CD8-positive, alpha-beta memory T cell (primary cell): ENCODE data around the gene KRTAP4-9. TPM values are rescaled to one million over a fixed set of nuclear protein-coding genes. Genes with fewer than 3 reads are reported as not detected.
A peak's percentile ranks its signal among the peaks of the same experiment; 100 is the strongest.
"Not testable (repeated sequence)": the region's sequence is repeated elsewhere in the genome, so short reads cannot be mapped to it uniquely, and the experiment has no call there.

Experiments
- CTCF ChIA-PET: fragments of 350-600 bp; sonication (Branson Sonifier 250); formaldehyde crosslinking; loops from one replicate; lab custom pipeline; 2021; ENCODE audit warnings: antibody characterized with exemption; lab: Charles Lee
- POLR2A ChIA-PET: fragments of 350-600 bp; sonication (Branson Sonifier 250); formaldehyde crosslinking; loops from one replicate; lab custom pipeline; 2021; ENCODE audit warnings: antibody characterized with exemption; lab: Charles Lee
- DNase-seq, 5 donors: peaks; one replicate each; pipeline versions ENCODE4 v3.0.0 to v3.0.0-alpha.2; 2020 to 2022; ENCODE audit warnings: mixed read lengths in 1 of 5
- H3K27ac ChIP-seq: one replicate; pipeline ENCODE4 v1.7.0; 2013; ENCODE audit warnings: low read depth, mild to moderate bottlenecking, low read length, moderate library complexity
- H3K27me3 ChIP-seq: 2 replicates; pipeline ENCODE4 v1.7.0; 2013; ENCODE audit warnings: low read length, mild to moderate bottlenecking; ENCODE audit not compliant: insufficient read depth, poor library complexity, severe bottlenecking
- H3K36me3 ChIP-seq: 2 replicates; pipeline ENCODE4 v1.7.0; 2013; ENCODE audit warnings: mild to moderate bottlenecking, low read length, moderate library complexity; ENCODE audit not compliant: insufficient read depth
- H3K4me1 ChIP-seq: 2 replicates; pipeline ENCODE4 v1.7.0; 2013; ENCODE audit warnings: mild to moderate bottlenecking, low read length, moderate library complexity; ENCODE audit not compliant: insufficient read depth
- H3K4me3 ChIP-seq: 2 replicates; pipeline ENCODE4 v1.7.0; 2013; ENCODE audit warnings: mild to moderate bottlenecking, low read length
- H3K9me3 ChIP-seq: 2 replicates; pipeline ENCODE4 v1.7.0; 2013; ENCODE audit warnings: mild to moderate bottlenecking, low read length
- H3K27ac Mint-ChIP-seq, 8 donors: one replicate each; pipeline ENCODE4 v1.8.0; 2020 to 2021; ENCODE audit warnings: mixed read lengths in 8 of 8, mild to moderate bottlenecking in 6 of 8, inconsistent platforms in 3 of 8, moderate library complexity in 3 of 8
- H3K27me3 Mint-ChIP-seq, 2 donors: one replicate each; pipeline ENCODE4 v1.8.0; 2020 to 2021; ENCODE audit warnings: mixed read lengths in 2 of 2, mild to moderate bottlenecking in 1 of 2, moderate library complexity in 1 of 2
- H3K36me3 Mint-ChIP-seq, 3 donors: one replicate each; pipeline ENCODE4 v1.8.0; 2020 to 2021; ENCODE audit warnings: mixed read lengths in 3 of 3, inconsistent platforms in 1 of 3, mild to moderate bottlenecking in 1 of 3
- H3K4me1 Mint-ChIP-seq, 3 donors: one replicate each; pipeline ENCODE4 v1.8.0; 2020 to 2021; ENCODE audit warnings: mixed read lengths in 3 of 3, inconsistent platforms in 1 of 3, mild to moderate bottlenecking in 1 of 3
- H3K4me3 Mint-ChIP-seq, 7 donors: one replicate each; pipeline ENCODE4 v1.8.0; 2020 to 2021; ENCODE audit warnings: mixed read lengths in 7 of 7, mild to moderate bottlenecking in 6 of 7, moderate library complexity in 4 of 7, inconsistent platforms in 2 of 7
- H3K9me3 Mint-ChIP-seq, 5 donors: one replicate each; pipeline ENCODE4 v1.8.0; 2020 to 2022; ENCODE audit warnings: mixed read lengths in 5 of 5, mild to moderate bottlenecking in 3 of 5, moderate library complexity in 2 of 5, inconsistent platforms in 1 of 5
- polyA plus RNA-seq: library from polyadenylated mRNA; unstranded; fragments of 300-500 nt; fragmentation: Illumina TruSeq; gene quantifications from one replicate; pipeline ENCODE4 v1.2.3, GENCODE V29; 2021
- total RNA-seq, 2 experiments: library from RNA; stranded (reverse); gene quantifications; one replicate each; pipeline ENCODE4 v1.2.3, GENCODE V29; 2021

The KRTAP4-9 gene
- total and polyA plus RNA-seq, 3 experiments from 2014 or later: not detected

DNA sequence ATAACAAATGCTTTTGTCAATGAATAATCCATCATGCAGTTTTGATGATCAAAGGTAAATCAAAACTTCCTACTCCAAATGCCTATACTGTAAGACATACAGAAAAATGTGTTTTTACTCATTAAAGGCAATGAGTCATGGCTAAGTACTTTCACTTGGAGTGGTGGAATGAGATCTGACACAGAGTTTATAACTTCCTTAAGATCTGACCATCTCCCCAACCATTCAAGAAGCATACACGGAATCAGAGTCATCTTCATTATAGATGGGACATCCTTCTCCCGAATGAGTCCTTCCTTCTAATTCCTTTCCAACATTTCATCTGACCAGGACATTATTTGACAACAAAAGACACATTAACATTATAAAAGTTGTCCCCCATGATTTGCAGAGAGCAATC is 21.8 kb upstream of the KRTAP4-9 start:
- H3K4me3 Mint-ChIP-seq, CTCF ChIA-PET, H3K9me3 ChIP-seq, H3K4me1 Mint-ChIP-seq, H3K4me1 ChIP-seq, DNase-seq, H3K4me3 ChIP-seq, H3K27ac Mint-ChIP-seq, H3K9me3 Mint-ChIP-seq, H3K27ac ChIP-seq, H3K36me3 Mint-ChIP-seq, H3K36me3 ChIP-seq, H3K27me3 ChIP-seq: not testable (repeated sequence)
- peaks cover 11 to 30% of the 10 kb centered on the region in 2 donors for H3K27me3 Mint-ChIP-seq
- POLR2A ChIA-PET: interaction anchor here (0.6 kb wide), 1 partner anchor 35 kb away, joined by 3 read pairs; the partner anchor contains the start of gene KRTAP4-11

DNA sequence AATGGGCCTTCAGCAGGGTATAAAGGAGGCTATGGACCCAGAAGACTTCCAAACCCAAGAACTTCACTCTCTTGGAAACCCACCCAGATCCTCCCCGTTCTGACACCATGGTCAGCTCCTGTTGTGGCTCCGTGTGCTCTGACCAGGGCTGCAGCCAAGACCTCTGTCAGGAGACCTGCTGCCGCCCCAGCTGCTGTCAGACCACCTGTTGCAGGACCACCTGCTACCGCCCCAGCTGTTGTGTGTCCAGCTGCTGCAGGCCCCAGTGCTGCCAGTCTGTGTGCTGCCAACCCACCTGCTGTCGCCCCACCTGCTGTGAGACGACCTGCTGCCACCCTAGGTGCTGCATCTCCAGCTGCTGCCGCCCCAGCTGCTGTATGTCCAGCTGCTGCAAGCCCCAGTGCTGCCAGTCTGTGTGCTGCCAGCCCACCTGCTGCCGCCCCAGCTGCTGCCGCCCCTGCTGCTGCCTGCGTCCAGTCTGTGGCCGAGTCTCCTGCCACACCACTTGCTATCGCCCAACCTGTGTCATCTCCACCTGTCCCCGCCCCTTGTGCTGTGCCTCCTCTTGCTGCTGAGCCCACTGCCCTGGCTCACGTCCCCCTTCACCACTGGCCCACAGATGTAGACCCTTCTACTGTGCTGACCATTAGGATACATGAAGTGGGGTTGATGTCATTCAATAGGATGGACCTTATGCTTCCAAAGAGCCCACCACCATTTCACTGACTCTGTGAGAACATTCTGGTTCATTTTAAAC is 20.9 kb upstream of the KRTAP4-9 start, which contains the start of gene KRTAP4-7:
TSS of gene KRTAP4-7 (plus strand) at position 51 of the 757 bp plus-strand sequence. CDS start at position 108, 57 bp downstream.
- peaks cover 12 to 28% of the 10 kb centered on the region in 2 donors for H3K27me3 Mint-ChIP-seq
- peak within 1 kb of the TSS in 1 of 8 donors; percentile 86 for H3K27ac Mint-ChIP-seq
- not testable (repeated sequence) for H3K27ac ChIP-seq

DNA sequence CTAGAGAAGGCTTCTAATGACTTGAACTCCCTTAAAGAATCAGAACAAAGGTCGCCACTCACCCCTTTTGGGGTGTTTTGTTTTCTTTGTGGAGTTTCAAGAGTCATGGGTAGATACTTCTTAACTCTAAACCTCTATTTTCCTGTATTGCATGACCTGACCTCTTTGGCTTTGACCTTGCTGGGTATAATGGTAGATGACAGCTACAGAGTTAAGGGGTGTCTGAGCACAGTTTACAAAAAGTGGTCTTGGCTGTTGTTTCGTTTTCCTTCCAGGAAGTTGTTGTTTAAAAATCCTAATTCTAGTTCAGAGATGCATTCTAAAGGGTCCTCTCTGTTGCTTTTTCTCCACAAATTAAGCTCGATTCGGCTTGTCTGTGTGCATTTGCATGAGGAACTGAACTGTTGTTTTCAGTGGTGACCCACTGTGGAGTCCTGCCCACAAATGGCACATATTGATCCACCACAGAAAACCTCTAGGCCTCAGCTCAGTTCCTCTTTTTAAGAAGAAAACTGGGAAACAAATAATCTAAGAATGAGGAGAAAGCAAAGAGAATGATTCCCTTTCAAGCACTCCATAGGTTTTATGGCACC is 16.3 kb upstream of the KRTAP4-9 start:
- H3K27ac Mint-ChIP-seq, H3K27me3 ChIP-seq, H3K36me3 Mint-ChIP-seq, CTCF ChIA-PET, POLR2A ChIA-PET, H3K4me3 Mint-ChIP-seq, H3K4me3 ChIP-seq, H3K4me1 Mint-ChIP-seq, H3K36me3 ChIP-seq, H3K9me3 Mint-ChIP-seq, H3K27ac ChIP-seq, DNase-seq, H3K4me1 ChIP-seq, H3K9me3 ChIP-seq: not testable (repeated sequence)
- H3K27me3 Mint-ChIP-seq: peaks cover 10 to 20% of the 10 kb centered on the region in 2 donors

More for the DNA sequence above, 20.9 kb upstream of the KRTAP4-9 start, which contains the start of gene KRTAP4-7:
- H3K4me1 ChIP-seq, CTCF ChIA-PET, H3K36me3 ChIP-seq, H3K4me3 ChIP-seq, H3K27me3 ChIP-seq, H3K4me1 Mint-ChIP-seq, H3K4me3 Mint-ChIP-seq, H3K9me3 ChIP-seq, H3K36me3 Mint-ChIP-seq, H3K9me3 Mint-ChIP-seq, DNase-seq: not testable (repeated sequence)
- POLR2A ChIA-PET: interaction anchor here (0.6 kb wide), 1 partner anchor 34 kb away, joined by 3 read pairs; the partner anchor contains the start of gene KRTAP4-11

DNA sequence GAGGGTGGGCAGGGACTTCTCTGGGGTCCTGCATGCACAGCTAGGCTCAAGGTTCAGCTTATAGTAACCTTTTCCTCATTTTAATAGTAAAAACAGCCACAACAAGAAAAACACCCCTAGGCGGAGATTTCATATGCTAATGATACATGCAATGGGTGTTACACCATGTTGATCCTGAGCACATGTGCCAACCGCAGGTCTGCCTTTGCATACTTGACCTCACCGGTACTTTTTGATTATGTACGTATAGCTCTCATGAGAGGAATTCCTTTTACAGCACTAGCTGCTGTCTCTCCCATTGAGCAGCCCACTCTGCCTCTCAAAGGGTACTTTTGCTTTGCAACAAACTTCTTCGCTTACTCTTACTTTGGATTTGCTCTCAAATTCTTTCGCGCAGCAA is 9.1 kb upstream of the KRTAP4-9 start:
- peaks cover 0 to 7% (median 6%) of the 10 kb centered on the region in 3 donors for H3K4me1 Mint-ChIP-seq
- peaks cover 0 to 7% (median 0%) of the 10 kb centered on the region in 5 donors for H3K9me3 Mint-ChIP-seq
- no peak overlapping the region for H3K27ac ChIP-seq
- H3K27me3 ChIP-seq: peaks cover 3% of the 10 kb centered on the region
- POLR2A ChIA-PET: no interaction called here
- no peak for DNase-seq
- H3K9me3 ChIP-seq: no peaks in the 10 kb centered on the region
- H3K4me1 ChIP-seq: no peaks in the 10 kb centered on the region
- peaks cover 0 to 5% (median 0%) of the 10 kb centered on the region in 3 donors for H3K36me3 Mint-ChIP-seq
- no peak overlapping the region for H3K4me3 Mint-ChIP-seq
- H3K4me3 ChIP-seq: no peak overlapping the region
- no peaks in the 10 kb centered on the region for H3K36me3 ChIP-seq
- H3K27me3 Mint-ChIP-seq: peaks cover 24 to 55% of the 10 kb centered on the region in 2 donors
- no peak overlapping the region for H3K27ac Mint-ChIP-seq
- CTCF ChIA-PET: no interaction called here

DNA sequence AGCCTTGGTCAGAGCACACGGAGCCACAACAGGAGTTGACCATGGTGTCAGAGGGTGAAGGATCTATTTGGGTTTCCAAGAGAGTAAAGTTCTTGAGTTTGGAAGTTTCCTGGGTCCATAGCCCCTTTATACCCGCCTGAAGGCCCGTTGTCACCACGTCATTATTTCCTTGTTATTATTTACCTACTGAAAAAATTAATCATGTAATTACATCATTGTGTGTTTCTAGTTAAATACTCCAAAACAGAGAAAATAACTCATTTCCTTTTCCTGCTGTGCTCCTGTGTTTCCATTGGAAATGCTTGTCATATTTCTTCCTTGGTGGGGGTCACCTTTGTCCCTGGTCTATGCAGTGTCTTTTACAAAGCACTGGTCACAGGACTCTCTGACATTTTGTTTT is 7.1 kb upstream of the KRTAP4-9 start, which contains the start of gene KRTAP4-8:
TSS of gene KRTAP4-8 (minus strand) at position 101 of the 400 bp plus-strand sequence. CDS start at position 43, 58 bp downstream.
- Mint-ChIP-seq H3K4me3 (no peak within 1 kb of the TSS), H3K9me3 (peaks cover 0 to 2% (median 0%) of the 10 kb centered on the region in 5 donors), H3K36me3 (peaks cover 0 to 5% (median 0%) of the 10 kb centered on the region in 3 donors), H3K27me3 (peaks cover 23 to 55% of the 10 kb centered on the region in 2 donors), H3K27ac (peak within 1 kb of the TSS in 1 of 8 donors; percentile 23), H3K4me1 (peaks cover 0 to 7% (median 6%) of the 10 kb centered on the region in 3 donors)
- no peaks in the 10 kb centered on the region for H3K36me3 ChIP-seq
- no peaks in the 10 kb centered on the region for H3K4me1 ChIP-seq
- peaks cover 3% of the 10 kb centered on the region for H3K27me3 ChIP-seq
- ChIA-PET CTCF (no interaction called here), POLR2A (no interaction called here)
- no peak within 1 kb of the TSS for H3K27ac ChIP-seq
- no peak for DNase-seq
- no peaks in the 10 kb centered on the region for H3K9me3 ChIP-seq
- H3K4me3 ChIP-seq: no peak within 1 kb of the TSS

DNA sequence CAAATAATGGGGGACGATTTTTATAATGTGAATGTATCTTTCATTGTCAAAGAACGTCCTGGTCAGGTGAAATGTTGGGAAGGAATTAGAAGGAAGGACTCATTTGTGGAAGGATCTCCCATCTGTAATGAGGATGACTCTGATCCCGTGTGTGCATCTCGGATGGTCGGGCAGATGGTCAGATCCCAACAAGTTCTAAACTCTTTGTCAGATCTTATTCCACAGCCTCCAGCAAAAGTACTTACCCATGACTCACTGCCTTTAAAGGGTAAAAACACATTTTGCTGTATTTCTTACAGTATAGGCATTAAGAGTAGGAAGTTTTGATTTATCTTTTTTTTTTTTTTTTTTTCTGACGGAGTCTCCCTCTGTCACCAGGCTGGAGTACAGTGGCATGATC is 6.7 kb upstream of the KRTAP4-9 start:
- Mint-ChIP-seq H3K4me1 (peaks cover 0 to 7% (median 6%) of the 10 kb centered on the region in 3 donors), H3K27me3 (peaks cover 22 to 55% of the 10 kb centered on the region in 2 donors), H3K9me3 (no peaks in the 10 kb centered on the region), H3K27ac (peak overlapping the region in 1 of 8 donors; percentile 23), H3K4me3 (no peak overlapping the region), H3K36me3 (peaks cover 0 to 5% (median 0%) of the 10 kb centered on the region in 3 donors)
- Histone ChIP-seq H3K27ac (no peak overlapping the region), H3K9me3 (no peaks in the 10 kb centered on the region), H3K4me3 (no peak overlapping the region), H3K27me3 (peaks cover 3% of the 10 kb centered on the region), H3K36me3 (no peaks in the 10 kb centered on the region), H3K4me1 (no peaks in the 10 kb centered on the region)
- POLR2A ChIA-PET: no interaction called here
- CTCF ChIA-PET: no interaction called here
- no peak for DNase-seq

DNA sequence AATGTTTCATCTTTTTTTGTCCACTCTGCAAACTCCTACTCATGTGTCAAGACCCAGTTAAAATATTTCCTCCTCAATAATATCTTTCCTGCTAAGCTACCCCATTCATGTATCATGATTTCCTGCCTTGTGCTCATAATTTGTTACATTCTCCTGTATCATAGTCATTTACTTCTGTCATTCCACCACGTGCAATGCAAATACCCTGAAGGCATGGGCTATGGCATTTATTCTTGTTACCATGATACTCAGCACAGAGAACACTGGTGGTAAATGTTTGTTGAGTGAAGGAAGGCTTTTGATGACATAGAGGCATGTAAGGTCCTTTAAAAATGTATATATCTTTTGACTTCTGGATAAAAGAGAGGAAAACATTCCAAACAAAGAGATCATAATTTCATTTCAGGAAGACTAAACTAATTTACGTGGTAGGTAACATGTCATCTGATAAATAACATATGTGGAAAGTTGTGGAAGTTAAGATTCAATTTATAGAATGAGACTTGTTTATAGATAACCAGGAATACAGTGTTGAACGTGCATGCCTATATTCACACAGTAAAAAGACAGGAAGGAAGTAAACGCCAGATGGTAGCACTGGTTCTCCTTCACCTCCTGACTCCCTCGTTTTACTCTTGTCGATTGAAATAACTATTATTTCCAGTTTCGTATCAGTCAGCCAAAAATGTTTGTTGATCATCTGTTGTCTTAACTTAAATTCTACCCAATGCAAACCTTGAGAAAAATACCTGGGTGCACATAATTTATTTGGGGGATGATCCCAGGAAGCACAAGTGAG is 5.3 kb upstream of the KRTAP4-9 start:
- H3K27me3 Mint-ChIP-seq: peaks cover 20 to 47% of the 10 kb centered on the region in 2 donors
- H3K27me3 ChIP-seq, CTCF ChIA-PET, H3K9me3 ChIP-seq, H3K36me3 Mint-ChIP-seq, H3K27ac Mint-ChIP-seq, H3K4me3 Mint-ChIP-seq, H3K27ac ChIP-seq, H3K36me3 ChIP-seq, POLR2A ChIA-PET, DNase-seq, H3K9me3 Mint-ChIP-seq, H3K4me1 Mint-ChIP-seq, H3K4me3 ChIP-seq, H3K4me1 ChIP-seq: not testable (repeated sequence)
